GM12878 (cell line): Measurements from ENCODE around the gene KCNQ1.

Experiments used
- ATF3 ChIP-seq: IDR thresholded peaks from 2 replicates; pipeline ENCODE4 v1.6.1; 2011; ENCODE audit warnings: low read depth, mild to moderate bottlenecking, low read length, moderate library complexity, borderline replicate concordance; ENCODE audit errors: extremely low read depth
- CREB1 ChIP-seq: IDR thresholded peaks from 2 replicates; pipeline ENCODE4 v1.6.1; 2012; ENCODE audit warnings: low read depth, mild to moderate bottlenecking, inconsistent platforms
- CTCF ChIP-seq, 3 experiments: IDR thresholded peaks in 2 of 3; conservative IDR thresholded peaks in 1 of 3; 2 replicates each; pipeline ENCODE4 v1.5.1; 2011; ENCODE audit warnings: low read depth in 3 of 3, low read length in 3 of 3, mild to moderate bottlenecking in 3 of 3, control low read depth in 2 of 3, moderate library complexity in 2 of 3, inconsistent platforms in 1 of 3, mixed read lengths in 1 of 3; ENCODE audit not compliant: control insufficient read depth in 2 of 3, insufficient read depth in 1 of 3; ENCODE audit errors: extremely low read depth in 1 of 3
- IKZF1 ChIP-seq: fragments of 450-650 bp; conservative IDR thresholded peaks from 2 replicates; pipeline ENCODE4 v1.6.1; 2017; ENCODE audit warnings: antibody characterized with exemption, mild to moderate bottlenecking
- LARP7 ChIP-seq: fragments of 450-650 bp; IDR thresholded peaks from 2 replicates; pipeline ENCODE4 v1.6.1; 2017; ENCODE audit warnings: mild to moderate bottlenecking
- MAX ChIP-seq: IDR thresholded peaks from 2 replicates; pipeline ENCODE4 v1.6.1; 2012; ENCODE audit warnings: low read depth, low read length, improper control_type of control experiment
- POLR2A ChIP-seq: IDR thresholded peaks from 2 replicates; pipeline ENCODE4 v1.6.1; 2011; ENCODE audit warnings: low read depth, mild to moderate bottlenecking, low read length
- RAD21 ChIP-seq: IDR thresholded peaks from 2 replicates; pipeline ENCODE4 v1.6.1; 2011; ENCODE audit warnings: mild to moderate bottlenecking, low read depth, low read length, moderate library complexity; ENCODE audit not compliant: insufficient read depth
- USF2 ChIP-seq: IDR thresholded peaks from 2 replicates; pipeline ENCODE4 v1.6.1; 2011; ENCODE audit warnings: low read depth, low read length, improper control_type of control experiment, borderline replicate concordance
- YY1 ChIP-seq: IDR thresholded peaks from 2 replicates; pipeline ENCODE4 v1.6.1; 2011; ENCODE audit warnings: low read depth, mild to moderate bottlenecking, low read length

GRCh38 chr11:2439820-2440219, 5.0 kb upstream of the KCNQ1 start:
- no peak for TF ChIP-seq MAX
- no peak for TF ChIP-seq IKZF1
- TF ChIP-seq LARP7, result no peak
- no peak for TF ChIP-seq CTCF (IDR thresholded peaks at IDR 0.05 in 2 of 3, conservative IDR thresholded peaks at IDR 0.05 in 1 of 3; ENCODE audit: control insufficient read depth in 2 of 3, extremely low read depth in 1 of 3, insufficient read depth in 1 of 3, low read depth in 3 of 3, low read length in 3 of 3)
- no peak for TF ChIP-seq YY1
- TF ChIP-seq POLR2A, result no peak
- TF ChIP-seq ATF3, result no peak
- no peak for TF ChIP-seq USF2
- TF ChIP-seq CREB1, result no peak
- TF ChIP-seq RAD21, result no peak
